Ovary (tissue), 9 donors: ENCODE results near the gene NR2F6. TPM values are rescaled to one million over a fixed set of nuclear protein-coding genes. Genes with fewer than 3 reads are reported as not detected.

ENCODE experiments used
- DNase-seq, 5 donors: peaks; one replicate each; pipeline ENCODE4 v3.0.0-alpha.2; 2019 to 2020
- H3K27ac ChIP-seq, 2 donors: fragments of 200-600 bp; one replicate each; pipeline versions ENCODE4 v1.5.1 to v1.8.0; 2019 to 2022
- H3K27me3 ChIP-seq: fragments of 200-600 bp; one replicate; pipeline ENCODE4 v1.8.0; 2022
- H3K36me3 ChIP-seq: fragments of 200-600 bp; sonication (generic); one replicate; pipeline ENCODE4 v1.5.1; 2019
- H3K4me1 ChIP-seq: one replicate; pipeline ENCODE4 v1.8.1; 2013; ENCODE audit warnings: mild to moderate bottlenecking, moderate library complexity; ENCODE audit not compliant: insufficient read depth
- H3K4me3 ChIP-seq: fragments of 200-600 bp; sonication (generic); one replicate; pipeline ENCODE4 v1.5.1; 2017
- H3K9me3 ChIP-seq, 2 donors: fragments of 200-600 bp in 1 of 2; sonication (generic) in 1 of 2; one replicate each; pipeline versions ENCODE4 v1.5.1 to v1.8.1; 2013 to 2019; ENCODE audit warnings: mild to moderate bottlenecking in 1 of 2, moderate library complexity in 1 of 2
- CTCF ChIP-seq, 3 donors: fragments of 450-650 bp in 2 of 3; fragments of 200-600 bp in 1 of 3; IDR thresholded peaks; one replicate each; pipeline versions ENCODE4 v1.5.1 to v1.8.0; 2016 to 2022; ENCODE audit warnings: antibody characterized with exemption in 3 of 3, mild to moderate bottlenecking in 1 of 3
- EP300 ChIP-seq: sonication (generic); formaldehyde crosslinking; IDR thresholded peaks from one replicate; pipeline ENCODE4 v1.6.1; 2017; ENCODE audit warnings: antibody characterized with exemption
- POLR2A ChIP-seq: fragments of 450-650 bp; IDR thresholded peaks from one replicate; pipeline ENCODE4 v1.6.1; 2017; ENCODE audit warnings: antibody characterized with exemption, mild to moderate bottlenecking, moderate library complexity
- WGBS, 3 donors: extraction: QIAGEN DNeasy Blood & Tissue Kit in 1 of 3; methylation state at CpG; one replicate each; pipeline versions ENCODE4 v1.1.5 to v1.1.7; 2013 to 2017; 5-methylcytosine and 5-hydroxymethylcytosine counted together
- intact Hi-C, 4 donors: fragments of 100-400 bp; cut with DNase I; formaldehyde crosslinking; loops; one replicate each; pipeline versions ENCODE4 v1.11.0 to v1.15.1; 2022 to 2023
- polyA plus RNA-seq, 2 donors: library from polyadenylated mRNA; stranded (reverse); fragments of 200-250 nt in 1 of 2; fragments of 350-450 nt in 1 of 2; fragmentation: Illumina TruSeq in 1 of 2; extraction: RNeasy Lipid Tissue Mini Kit (QIAGEN cat#74804) in 1 of 2; gene quantifications; one replicate each; pipeline ENCODE4 v1.2.3, GENCODE V29; 2013 to 2014
- total RNA-seq, 7 donors: library from RNA; depleted of rRNA in 2 of 7; stranded (reverse); fragments of >200 nt in 2 of 7; fragmentation: NEBNext Ultra II Directional in 3 of 7; extraction: Animal tissue kit (Norgen Biotek cat#: 25700) in 3 of 7; gene quantifications; one replicate each; pipeline versions ENCODE4 v1.1.0 to v1.2.4, GENCODE V29; 2016 to 2023
- donor health status: DM: no; HTN: no; CAD: no; lungs with moderate emphysema.
- donor health status: DM: no; HTN: no; CAD: no.
- donor health status: Bipolar disorder and iron deficiency.
- donor health status: DM: yes; HTN: yes; CAD: no.
- donor health status: DM: no; HTN: no; CAD: no.
- donor health status: DM: yes; HTN: yes; CAD: no.

The NR2F6 gene
- total and polyA plus RNA-seq, 9 donors: 3.7 to 46.4 (median 28.4) TPM

- no peak for DNase-seq
- H3K4me1 ChIP-seq: no peaks in the 10 kb centered on the region
- 86 to 94% (median 93%) methylated on average over 17 of the region's 17 CpGs for WGBS, 3 donors
- H3K9me3 ChIP-seq: no peaks in the 10 kb centered on the region
- TF ChIP-seq POLR2A (no peak), EP300 (no peak), CTCF (IDR thresholded peaks at IDR 0.05) (no peak)
- H3K4me3 ChIP-seq: no peak overlapping the region
- intact Hi-C loops: loop anchor here in 3 of 4 donors (5.0 to 10.0 kb wide), 3 partner anchors 72 to 82 kb away; partner anchors contain the start of gene ANKLE1 (in 2 of the 3)
- no peaks in the 10 kb centered on the region for H3K36me3 ChIP-seq
- H3K27me3 ChIP-seq: no peaks in the 10 kb centered on the region
- no peak overlapping the region for H3K27ac ChIP-seq
Measured at GRCh38 chr19:17202713-17203112, 43.0 kb downstream of the NR2F6 start.

- no peaks in the 10 kb centered on the region for H3K9me3 ChIP-seq
- TF ChIP-seq CTCF (IDR thresholded peaks at IDR 0.05) (no peak), POLR2A (no peak), EP300 (no peak)
- H3K36me3 ChIP-seq: no peaks in the 10 kb centered on the region
- intact Hi-C loops: loop anchor here in 3 of 4 donors (5.0 to 10.0 kb wide), 3 partner anchors 73 to 83 kb away; partner anchors contain the start of gene ANKLE1 (in 2 of the 3)
- DNase-seq: no peak
- H3K4me1 ChIP-seq: no peaks in the 10 kb centered on the region
- WGBS, 3 donors: 81 to 86% (median 83%) methylated on average over 9 of the region's 9 CpGs
- H3K4me3 ChIP-seq: no peak overlapping the region
- no peaks in the 10 kb centered on the region for H3K27me3 ChIP-seq
- no peak overlapping the region for H3K27ac ChIP-seq
Measured at GRCh38 chr19:17202249-17202648, 43.5 kb downstream of the NR2F6 start.

- H3K36me3 ChIP-seq: no peaks in the 10 kb centered on the region
- no peak overlapping the region for H3K27ac ChIP-seq
- TF ChIP-seq CTCF (IDR thresholded peaks at IDR 0.05) (no peak), EP300 (no peak), POLR2A (no peak)
- no peak overlapping the region for H3K4me3 ChIP-seq
- 80 to 82% (median 82%) methylated on average over 16 of the region's 16 CpGs for WGBS, 3 donors
- DNase-seq: no peak
- no peaks in the 10 kb centered on the region for H3K9me3 ChIP-seq
- no peaks in the 10 kb centered on the region for H3K27me3 ChIP-seq
- H3K4me1 ChIP-seq: no peaks in the 10 kb centered on the region
- intact Hi-C loops: loop anchor here in 3 of 4 donors (5.0 to 10.0 kb wide), 3 partner anchors 74 to 84 kb away; partner anchors contain the start of gene ANKLE1 (in 2 of the 3)
Measured at GRCh38 chr19:17200408-17201079, 45.2 kb downstream of the NR2F6 start.

GRCh38 chr19:17197666-17198065 lies 48.1 kb downstream of the NR2F6 start:
- no peak for TF ChIP-seq EP300
- TF ChIP-seq POLR2A: no peak
- TF ChIP-seq CTCF (IDR thresholded peaks at IDR 0.05): no peak
- intact Hi-C loops: no loop called here
- Histone ChIP-seq H3K27ac (no peak overlapping the region), H3K27me3 (no peaks in the 10 kb centered on the region), H3K4me1 (no peaks in the 10 kb centered on the region), H3K9me3 (no peaks in the 10 kb centered on the region), H3K36me3 (no peaks in the 10 kb centered on the region), H3K4me3 (no peak overlapping the region)
- WGBS, 3 donors: 94 to 95% (median 94%) methylated on average over 16 of the region's 16 CpGs
- DNase-seq: no peak
